ENCODE measurements around the gene ZSWIM4. TPM values are rescaled to one million over a fixed set of nuclear protein-coding genes. Genes with fewer than 3 reads are reported as not detected.

The ZSWIM4 gene
- polyA plus RNA-seq, 3 donors, result 0.19 to 1.1 (median 0.23) TPM

GRCh38 chr19:13806728-13807127 lies 11.5 kb downstream of the ZSWIM4 start:
- no peak for DNase-seq
- no peaks in the 10 kb centered on the region for H3K9me3 ChIP-seq (replicated peaks in 1 of 2; ENCODE audit: control insufficient read depth in 1 of 2, insufficient read depth in 1 of 2, low read length in 2 of 2)
- no peak overlapping the region for H2AFZ ChIP-seq (ENCODE audit: insufficient read depth, low read depth, low read length, poor library complexity, severe bottlenecking)
- 78% methylated on average over 3 of the region's 3 CpGs for WGBS (ENCODE audit: insufficient coverage)
- H3K79me2 ChIP-seq (ENCODE audit: insufficient read depth, low read length), result no peaks in the 10 kb centered on the region
- intact Hi-C loops (cut with micrococcal nuclease), result no loop called here
- H3K4me3 Mint-ChIP-seq, result no peak overlapping the region
- TF ChIP-seq CTCF (IDR thresholded peaks at IDR 0.05), result no peak
- H3K27me3 Mint-ChIP-seq (ENCODE audit: low read depth in 3 of 3), result no peaks in the 10 kb centered on the region
- H3K4me3 ChIP-seq (replicated peaks in 1 of 3; ENCODE audit: low read depth in 2 of 3, low read length in 3 of 3), result no peak overlapping the region
- H3K27ac ChIP-seq (ENCODE audit: low read depth in 1 of 2, low read length in 2 of 2), result no peak overlapping the region
- no peak overlapping the region for H3K9ac ChIP-seq (ENCODE audit: insufficient read depth, low read length, poor library complexity, severe bottlenecking)
- H3K36me3 Mint-ChIP-seq, result peaks cover 14 to 33% of the 10 kb centered on the region in 2 donors
- H3K4me1 ChIP-seq (ENCODE audit: control insufficient read depth in 1 of 2, insufficient read depth in 2 of 2, low read length in 2 of 2), result no peaks in the 10 kb centered on the region
- H3K9me3 Mint-ChIP-seq, result peaks cover 0 to 2% (median 0%) of the 10 kb centered on the region in 7 donors
- H3K4me2 ChIP-seq (replicated peaks; ENCODE audit: extremely low read depth, low read length, poor library complexity, severe bottlenecking), result no peak overlapping the region
- H4K20me1 ChIP-seq (ENCODE audit: insufficient read depth, low read length), result no peaks in the 10 kb centered on the region
- H3K36me3 ChIP-seq (replicated peaks in 1 of 2; ENCODE audit: control insufficient read depth in 1 of 2, insufficient read depth in 2 of 2, low read length in 2 of 2), result peaks cover 6 to 24% of the 10 kb centered on the region in 2 donors
- H3K4me1 Mint-ChIP-seq, result no peaks in the 10 kb centered on the region
- no peaks in the 10 kb centered on the region for H3K27me3 ChIP-seq (ENCODE audit: control insufficient read depth in 2 of 2, insufficient read depth in 2 of 2, low read length in 2 of 2)
- H3K27ac Mint-ChIP-seq, result no peak overlapping the region

- no peak overlapping the region for H3K27ac Mint-ChIP-seq
- intact Hi-C loops (cut with micrococcal nuclease), result no loop called here
- WGBS (ENCODE audit: insufficient coverage), result 93% methylated on average over 3 of the region's 3 CpGs
- H3K4me1 Mint-ChIP-seq, result no peaks in the 10 kb centered on the region
- Histone ChIP-seq H4K20me1 (ENCODE audit: insufficient read depth, low read length) (no peaks in the 10 kb centered on the region), H3K4me2 (replicated peaks; ENCODE audit: extremely low read depth, low read length, poor library complexity, severe bottlenecking) (no peak overlapping the region), H3K36me3 (replicated peaks in 1 of 2; ENCODE audit: control insufficient read depth in 1 of 2, insufficient read depth in 2 of 2, low read length in 2 of 2) (peaks cover 6 to 24% of the 10 kb centered on the region in 2 donors), H3K9ac (ENCODE audit: insufficient read depth, low read length, poor library complexity, severe bottlenecking) (no peak overlapping the region), H3K9me3 (replicated peaks in 1 of 2; ENCODE audit: control insufficient read depth in 1 of 2, insufficient read depth in 1 of 2, low read length in 2 of 2) (no peaks in the 10 kb centered on the region), H3K4me1 (ENCODE audit: control insufficient read depth in 1 of 2, insufficient read depth in 2 of 2, low read length in 2 of 2) (no peaks in the 10 kb centered on the region), H2AFZ (ENCODE audit: insufficient read depth, low read depth, low read length, poor library complexity, severe bottlenecking) (no peak overlapping the region), H3K4me3 (replicated peaks in 1 of 3; ENCODE audit: low read depth in 2 of 3, low read length in 3 of 3) (no peak overlapping the region), H3K27ac (ENCODE audit: low read depth in 1 of 2, low read length in 2 of 2) (no peak overlapping the region), H3K27me3 (ENCODE audit: control insufficient read depth in 2 of 2, insufficient read depth in 2 of 2, low read length in 2 of 2) (no peaks in the 10 kb centered on the region), H3K79me2 (ENCODE audit: insufficient read depth, low read length) (no peaks in the 10 kb centered on the region)
- no peak overlapping the region for H3K4me3 Mint-ChIP-seq
- TF ChIP-seq CTCF (IDR thresholded peaks at IDR 0.05), result no peak
- peaks cover 0 to 2% (median 0%) of the 10 kb centered on the region in 7 donors for H3K9me3 Mint-ChIP-seq
- no peak for DNase-seq
- peaks cover 14 to 35% of the 10 kb centered on the region in 2 donors for H3K36me3 Mint-ChIP-seq
- H3K27me3 Mint-ChIP-seq (ENCODE audit: low read depth in 3 of 3), result no peaks in the 10 kb centered on the region
Observed at GRCh38 chr19:13807421-13808021, 12.3 kb downstream of the ZSWIM4 start.

All from CD14-positive monocyte (primary cell).